Chondrocyte (in vitro differentiated cells): ENCODE data around the gene KANK3. TPM values are rescaled to one million over a fixed set of nuclear protein-coding genes. Genes with fewer than 3 reads are reported as not detected.
A peak's percentile ranks its signal among the peaks of the same experiment; 100 is the strongest.

Experiments
- DNase-seq: peaks from one replicate; pipeline ENCODE4 v3.0.0; 2021; ENCODE audit warnings: mixed read lengths, low spot score
- H3K27ac Mint-ChIP-seq: one replicate; pipeline ENCODE4 v1.8.0; 2021; ENCODE audit warnings: mild to moderate bottlenecking, moderate library complexity, mixed read lengths; ENCODE audit not compliant: unreplicated experiment
- H3K27me3 Mint-ChIP-seq: 2 replicates; pipeline ENCODE4 v1.8.0; 2021; ENCODE audit warnings: low read depth, mixed read lengths
- H3K36me3 Mint-ChIP-seq: 2 replicates; pipeline ENCODE4 v1.8.0; 2021; ENCODE audit warnings: low read depth, mixed read lengths
- H3K4me1 Mint-ChIP-seq: 2 replicates; pipeline ENCODE4 v1.8.0; 2021; ENCODE audit warnings: low read depth, mild to moderate bottlenecking, mixed read lengths
- H3K4me3 Mint-ChIP-seq: one replicate; pipeline ENCODE4 v1.8.0; 2021; ENCODE audit warnings: mild to moderate bottlenecking, moderate library complexity, mixed read lengths; ENCODE audit not compliant: unreplicated experiment
- H3K9me3 Mint-ChIP-seq: 2 replicates; pipeline ENCODE4 v1.8.0; 2021; ENCODE audit warnings: low read depth, mixed read lengths
- total RNA-seq: library from RNA; stranded (reverse); gene quantifications from 3 replicates; pipeline ENCODE4 v1.2.1, GENCODE V29; 2021
- TF ChIP-seq, protein P1 (sequence below): fragments of 200-600 bp; sonication (generic); IDR thresholded peaks from 2 replicates; pipeline ENCODE4 v1.5.0; 2021; ENCODE audit warnings: antibody characterized with exemption, mild to moderate bottlenecking, moderate library complexity

KANK3 gene
- total RNA-seq, 1 donor from 2014 or later = 1.2 TPM

DNA sequence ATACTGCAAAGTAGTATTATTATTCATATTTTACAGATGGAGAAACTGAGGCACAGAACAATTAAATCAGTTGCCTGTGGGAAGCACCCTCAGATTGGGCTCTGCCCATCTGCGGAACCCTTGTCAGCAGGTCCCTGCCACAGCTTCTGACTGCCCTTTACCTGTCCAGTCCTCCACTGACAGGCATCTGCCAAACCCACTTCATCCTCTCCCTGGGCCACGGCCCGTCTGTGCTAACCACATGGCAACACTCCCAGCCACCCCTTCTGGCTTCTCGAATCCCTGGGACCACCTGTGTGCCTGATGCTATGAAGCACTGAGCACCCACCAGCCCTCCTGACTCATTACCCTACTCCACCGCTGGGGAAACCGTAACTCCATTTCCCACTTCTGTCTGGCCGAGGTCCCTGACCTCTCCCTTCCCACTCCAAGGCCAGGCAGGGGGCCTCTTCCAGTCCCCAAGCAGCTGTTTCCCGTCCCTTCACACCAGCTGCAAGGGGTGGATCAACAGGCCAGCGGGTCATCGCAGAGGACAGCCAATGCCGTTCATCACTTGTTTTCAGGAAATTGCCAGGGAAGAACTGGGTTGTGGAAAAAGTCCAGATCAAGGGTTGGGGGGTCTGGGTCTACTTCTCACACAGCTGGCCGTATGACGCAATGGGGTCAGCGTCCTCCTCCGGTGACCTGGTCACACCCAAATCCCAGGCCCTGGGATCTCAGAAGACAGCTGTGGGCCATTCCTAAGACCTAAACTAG lies 2.5 kb downstream of the KANK3 start:
- Mint-ChIP-seq H3K4me3 (no peak overlapping the region), H3K27ac (peak overlapping the region; percentile 54), H3K27me3 (peaks cover 27% of the 10 kb centered on the region), H3K36me3 (no peaks in the 10 kb centered on the region), H3K4me1 (peaks cover 7% of the 10 kb centered on the region), H3K9me3 (no peaks in the 10 kb centered on the region)
- DNase-seq = no peak
- TF ChIP-seq, protein P1, sequence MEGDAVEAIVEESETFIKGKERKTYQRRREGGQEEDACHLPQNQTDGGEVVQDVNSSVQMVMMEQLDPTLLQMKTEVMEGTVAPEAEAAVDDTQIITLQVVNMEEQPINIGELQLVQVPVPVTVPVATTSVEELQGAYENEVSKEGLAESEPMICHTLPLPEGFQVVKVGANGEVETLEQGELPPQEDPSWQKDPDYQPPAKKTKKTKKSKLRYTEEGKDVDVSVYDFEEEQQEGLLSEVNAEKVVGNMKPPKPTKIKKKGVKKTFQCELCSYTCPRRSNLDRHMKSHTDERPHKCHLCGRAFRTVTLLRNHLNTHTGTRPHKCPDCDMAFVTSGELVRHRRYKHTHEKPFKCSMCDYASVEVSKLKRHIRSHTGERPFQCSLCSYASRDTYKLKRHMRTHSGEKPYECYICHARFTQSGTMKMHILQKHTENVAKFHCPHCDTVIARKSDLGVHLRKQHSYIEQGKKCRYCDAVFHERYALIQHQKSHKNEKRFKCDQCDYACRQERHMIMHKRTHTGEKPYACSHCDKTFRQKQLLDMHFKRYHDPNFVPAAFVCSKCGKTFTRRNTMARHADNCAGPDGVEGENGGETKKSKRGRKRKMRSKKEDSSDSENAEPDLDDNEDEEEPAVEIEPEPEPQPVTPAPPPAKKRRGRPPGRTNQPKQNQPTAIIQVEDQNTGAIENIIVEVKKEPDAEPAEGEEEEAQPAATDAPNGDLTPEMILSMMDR = no peak

DNA sequence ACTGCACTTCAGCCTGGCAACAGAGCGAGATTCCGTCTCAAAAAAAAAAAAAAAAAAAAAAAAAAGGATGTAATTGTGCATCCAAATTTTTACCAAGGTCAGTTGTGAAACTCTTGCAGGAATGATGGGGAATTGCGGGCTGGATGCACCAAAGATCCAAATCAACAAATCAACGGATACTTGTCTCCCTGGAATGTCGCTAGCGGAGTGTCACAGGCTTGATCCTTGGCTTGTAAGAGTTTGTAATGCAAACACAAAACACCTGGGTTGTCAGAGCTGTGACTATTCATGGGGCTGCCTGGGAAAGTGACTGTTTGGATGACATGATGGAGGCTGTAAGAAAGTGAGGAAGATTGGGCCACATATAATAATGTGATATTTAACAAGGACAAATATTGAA lies 4.2 kb downstream of the KANK3 start:
- H3K4me3 Mint-ChIP-seq = no peak overlapping the region
- no peak overlapping the region for H3K27ac Mint-ChIP-seq
- TF ChIP-seq, protein P1 = no peak
- H3K36me3 Mint-ChIP-seq = no peaks in the 10 kb centered on the region
- no peak for DNase-seq
- peaks cover 32% of the 10 kb centered on the region for H3K27me3 Mint-ChIP-seq
- no peaks in the 10 kb centered on the region for H3K9me3 Mint-ChIP-seq
- H3K4me1 Mint-ChIP-seq = peaks cover 11% of the 10 kb centered on the region

DNA sequence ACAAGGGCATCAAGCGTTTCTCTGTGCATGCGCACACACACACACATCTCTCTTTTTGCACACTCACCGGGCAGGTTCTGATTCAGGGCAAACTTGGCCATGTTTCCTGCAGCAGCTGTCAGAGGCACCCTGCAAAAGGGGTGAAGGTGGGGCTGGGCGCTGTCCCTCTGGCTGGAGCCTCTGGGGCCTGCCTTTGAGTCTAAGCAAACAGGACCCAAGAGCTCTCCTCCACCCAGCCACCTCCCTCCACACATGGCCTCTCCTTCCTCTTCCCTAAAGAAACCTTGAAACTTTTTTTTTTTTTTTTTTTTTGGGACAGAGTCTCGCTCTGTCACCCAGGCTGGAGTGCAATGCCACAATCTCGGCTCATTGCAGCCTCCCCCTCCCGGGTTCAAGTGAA lies 5.3 kb downstream of the KANK3 start:
- Mint-ChIP-seq H3K27me3 (peaks cover 30% of the 10 kb centered on the region), H3K9me3 (no peaks in the 10 kb centered on the region), H3K4me3 (no peak overlapping the region), H3K36me3 (no peaks in the 10 kb centered on the region), H3K27ac (no peak overlapping the region), H3K4me1 (peaks cover 8% of the 10 kb centered on the region)
- TF ChIP-seq, protein P1 = no peak
- DNase-seq = no peak

DNA sequence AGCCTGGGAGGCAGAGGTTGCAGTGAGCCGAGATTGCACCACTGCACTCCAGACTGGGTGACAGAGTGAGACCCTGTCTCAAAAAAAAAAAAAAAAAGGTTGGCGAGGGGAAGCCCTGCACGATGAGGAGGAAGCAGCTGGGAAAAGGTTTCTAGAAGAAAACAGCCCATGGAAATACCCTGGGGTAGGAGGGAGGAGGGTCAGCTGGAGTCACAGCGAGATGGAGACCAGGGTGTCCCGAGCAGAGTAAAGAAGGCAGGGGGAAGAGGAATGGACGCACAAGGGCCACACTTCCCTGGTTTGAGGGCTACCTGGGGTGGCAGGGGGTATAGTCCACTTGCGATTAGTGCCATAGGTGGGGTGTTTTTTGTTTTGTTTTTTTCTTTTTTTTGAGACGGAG lies 6.4 kb downstream of the KANK3 start:
- Mint-ChIP-seq H3K4me3 (no peak overlapping the region), H3K27me3 (peaks cover 29% of the 10 kb centered on the region), H3K4me1 (peaks cover 8% of the 10 kb centered on the region)

DNA sequence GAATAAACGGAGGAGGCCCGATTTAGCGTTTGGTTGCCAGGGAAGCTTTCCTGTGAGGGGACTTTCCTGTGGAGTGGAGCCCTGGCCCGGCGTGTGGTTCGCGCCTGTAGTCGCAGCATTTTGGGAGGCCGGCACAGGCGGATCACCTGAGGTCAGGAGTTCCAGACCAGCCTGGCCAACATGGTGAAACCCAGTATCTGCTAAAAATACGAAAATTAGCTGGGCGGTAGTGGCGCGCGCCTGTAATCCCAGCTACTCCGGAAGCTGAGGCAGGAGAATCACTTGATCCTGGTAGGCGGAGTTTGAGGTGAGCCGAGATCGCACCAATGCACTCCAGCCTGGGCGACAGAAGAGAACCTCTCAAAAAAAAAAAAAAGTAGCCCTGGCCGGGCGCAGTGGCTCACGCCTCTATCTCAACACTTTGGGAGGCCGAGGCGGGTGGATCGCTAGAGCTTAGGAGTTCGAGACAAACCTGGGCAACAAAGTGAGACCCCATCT lies 6.9 kb downstream of the KANK3 start:
- Mint-ChIP-seq H3K4me3 (no peak overlapping the region), H3K27ac (no peak overlapping the region), H3K9me3 (no peaks in the 10 kb centered on the region), H3K4me1 (peaks cover 8% of the 10 kb centered on the region), H3K27me3 (peaks cover 29% of the 10 kb centered on the region), H3K36me3 (no peaks in the 10 kb centered on the region)
- DNase-seq = no peak
- TF ChIP-seq, protein P1 = no peak

More for the DNA sequence above, 6.4 kb downstream of the KANK3 start:
- TF ChIP-seq, protein P1 = no peak
- no peak for DNase-seq
- Mint-ChIP-seq H3K9me3 (no peaks in the 10 kb centered on the region), H3K27ac (no peak overlapping the region), H3K36me3 (no peaks in the 10 kb centered on the region)
